Measurements from ENCODE around the gene C6. TPM values are rescaled to one million over a fixed set of nuclear protein-coding genes. Genes with fewer than 3 reads are reported as not detected.
"Not testable (repeated sequence)": the region's sequence is repeated elsewhere in the genome, so short reads cannot be mapped to it uniquely, and the experiment has no call there.

The C6 gene
- total RNA-seq, 3 donors from 2014 or later = 1.2 to 113 (median 8.5) TPM

DNA sequence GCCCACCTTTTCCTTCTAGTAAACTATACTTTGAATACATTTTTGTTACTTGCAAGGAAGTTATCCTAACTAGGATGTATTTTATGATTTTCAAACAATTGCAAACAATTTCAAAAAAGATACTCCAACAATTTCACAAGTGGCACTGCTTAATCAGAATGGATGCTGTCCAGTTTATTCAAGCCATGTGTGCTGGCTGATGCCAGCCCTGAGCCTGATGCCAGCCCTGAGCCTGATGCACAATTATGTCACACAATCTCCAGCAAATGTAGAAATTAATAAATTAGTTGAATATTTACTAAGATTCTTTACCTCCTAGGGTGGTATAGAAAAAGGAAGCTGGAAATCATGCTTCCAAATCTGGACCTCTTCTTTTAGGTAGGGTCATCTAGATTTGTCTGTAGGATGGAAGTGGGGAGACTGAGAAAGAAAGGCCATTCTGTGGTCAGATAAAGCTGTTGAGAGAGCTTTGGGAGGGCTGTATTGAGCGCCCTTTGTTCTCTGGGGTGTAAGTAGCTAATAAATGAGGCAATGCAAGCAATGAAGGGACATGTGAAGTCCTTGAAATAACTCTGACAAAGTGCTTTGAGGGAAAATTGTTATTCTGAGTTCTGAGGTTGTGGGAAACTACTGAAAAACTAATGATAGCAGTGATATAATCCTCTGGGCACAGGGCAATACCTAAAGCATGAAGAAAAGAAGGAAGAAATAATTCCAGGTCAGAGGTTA, 5.8 kb upstream of the C6 start:
- intact Hi-C loops (cut with DNase I; ENCODE audit: low total_unique reads) = no loop called here
- Histone ChIP-seq H3K27me3 (no peaks in the 10 kb centered on the region), H3K36me3 (no peaks in the 10 kb centered on the region), H3K4me3 (no peak overlapping the region), H3K4me1 (no peaks in the 10 kb centered on the region), H3K27ac (peak overlapping the region; percentile 2 to 69), H3K9me3 (no peaks in the 10 kb centered on the region)
- DNase-seq (ENCODE audit: low spot score in 2 of 2) = no peak
- TF ChIP-seq, protein P1, sequence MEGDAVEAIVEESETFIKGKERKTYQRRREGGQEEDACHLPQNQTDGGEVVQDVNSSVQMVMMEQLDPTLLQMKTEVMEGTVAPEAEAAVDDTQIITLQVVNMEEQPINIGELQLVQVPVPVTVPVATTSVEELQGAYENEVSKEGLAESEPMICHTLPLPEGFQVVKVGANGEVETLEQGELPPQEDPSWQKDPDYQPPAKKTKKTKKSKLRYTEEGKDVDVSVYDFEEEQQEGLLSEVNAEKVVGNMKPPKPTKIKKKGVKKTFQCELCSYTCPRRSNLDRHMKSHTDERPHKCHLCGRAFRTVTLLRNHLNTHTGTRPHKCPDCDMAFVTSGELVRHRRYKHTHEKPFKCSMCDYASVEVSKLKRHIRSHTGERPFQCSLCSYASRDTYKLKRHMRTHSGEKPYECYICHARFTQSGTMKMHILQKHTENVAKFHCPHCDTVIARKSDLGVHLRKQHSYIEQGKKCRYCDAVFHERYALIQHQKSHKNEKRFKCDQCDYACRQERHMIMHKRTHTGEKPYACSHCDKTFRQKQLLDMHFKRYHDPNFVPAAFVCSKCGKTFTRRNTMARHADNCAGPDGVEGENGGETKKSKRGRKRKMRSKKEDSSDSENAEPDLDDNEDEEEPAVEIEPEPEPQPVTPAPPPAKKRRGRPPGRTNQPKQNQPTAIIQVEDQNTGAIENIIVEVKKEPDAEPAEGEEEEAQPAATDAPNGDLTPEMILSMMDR (IDR thresholded peaks at IDR 0.05) = no peak
- TF ChIP-seq POLR2A (IDR thresholded peaks at IDR 0.05) (no peak), POLR2AphosphoS5 (IDR thresholded peaks at IDR 0.05) (no peak)

DNA sequence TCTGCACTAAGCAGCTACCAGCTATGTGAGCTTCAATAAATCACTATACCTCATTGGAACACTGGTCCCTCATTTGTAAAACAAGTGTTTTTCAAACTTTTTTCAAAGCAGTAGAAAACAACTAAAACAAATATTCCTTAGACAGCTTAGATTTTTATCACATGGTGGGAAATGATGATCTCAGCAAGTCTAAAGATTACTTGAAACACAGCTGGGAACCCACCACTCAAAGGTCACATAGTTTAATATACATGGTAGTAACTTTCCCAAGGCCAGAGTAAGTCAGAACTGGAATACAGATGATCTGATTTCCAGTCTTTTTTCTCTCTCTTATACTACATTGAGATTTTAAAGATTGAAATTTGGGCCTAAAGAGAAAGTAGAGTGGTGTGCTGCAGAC, 850 bp upstream of the C6 start:
- H3K27me3 ChIP-seq = no peaks in the 10 kb centered on the region
- no peaks in the 10 kb centered on the region for H3K36me3 ChIP-seq
- DNase-seq (ENCODE audit: low spot score in 2 of 2) = no peak
- TF ChIP-seq, protein P1 (IDR thresholded peaks at IDR 0.05) = no peak
- no peak for TF ChIP-seq POLR2A (IDR thresholded peaks at IDR 0.05)
- TF ChIP-seq POLR2AphosphoS5 (IDR thresholded peaks at IDR 0.05) = no peak
- H3K4me3 ChIP-seq = no peak overlapping the region
- H3K27ac ChIP-seq = no peak overlapping the region
- H3K9me3 ChIP-seq = no peaks in the 10 kb centered on the region
- H3K4me1 ChIP-seq = no peaks in the 10 kb centered on the region
- intact Hi-C loops (cut with DNase I; ENCODE audit: low total_unique reads) = no loop called here

DNA sequence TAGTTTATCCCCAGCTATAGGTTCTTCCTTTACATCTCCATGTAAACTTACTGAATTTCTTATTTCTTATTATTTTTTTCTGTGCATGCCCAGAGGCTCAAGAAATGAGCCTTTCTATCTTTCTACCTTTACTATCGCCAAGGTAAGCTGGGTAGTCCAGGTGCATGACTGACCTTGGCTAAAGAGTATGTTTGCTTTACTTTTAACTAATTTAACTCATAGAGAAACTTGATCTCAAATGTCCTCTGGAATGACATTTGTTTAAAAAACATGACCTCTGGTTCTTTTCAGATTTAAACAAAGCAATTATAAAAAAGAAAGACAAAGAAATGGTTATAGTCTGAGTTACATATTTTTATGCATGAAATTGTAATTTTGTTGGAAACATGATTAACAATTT, 397 bp downstream of the C6 start:
- Histone ChIP-seq H3K4me3 (no peak overlapping the region), H3K9me3 (no peaks in the 10 kb centered on the region), H3K27me3 (no peaks in the 10 kb centered on the region), H3K4me1 (no peaks in the 10 kb centered on the region), H3K27ac (no peak overlapping the region), H3K36me3 (no peaks in the 10 kb centered on the region)
- TF ChIP-seq, protein P1 (IDR thresholded peaks at IDR 0.05) = no peak
- TF ChIP-seq POLR2AphosphoS5 (IDR thresholded peaks at IDR 0.05) (no peak), POLR2A (IDR thresholded peaks at IDR 0.05) (no peak)
- DNase-seq (ENCODE audit: low spot score in 2 of 2) = no peak
- intact Hi-C loops (cut with DNase I; ENCODE audit: low total_unique reads) = no loop called here

DNA sequence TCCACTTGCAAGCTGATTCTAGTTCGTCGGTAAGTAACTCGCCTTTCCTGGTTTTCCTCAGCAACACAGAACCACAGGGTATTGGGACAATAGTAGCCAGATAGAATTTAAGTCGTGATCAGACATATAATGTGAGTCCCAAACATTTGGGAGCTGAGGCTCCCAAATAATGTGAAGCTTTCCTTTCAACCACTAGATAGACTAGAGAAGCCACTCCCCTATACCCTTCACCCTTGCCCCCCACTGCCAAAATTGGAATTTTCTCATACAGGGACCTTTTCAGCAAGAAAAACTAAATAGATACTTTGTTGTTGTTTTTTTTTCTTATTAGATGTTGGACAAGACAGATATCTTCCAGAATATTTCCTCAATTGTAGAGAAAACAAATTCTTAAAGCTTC, 1.9 kb downstream of the C6 start:
- Histone ChIP-seq H3K27me3 (no peaks in the 10 kb centered on the region), H3K4me3 (no peak overlapping the region), H3K9me3 (no peaks in the 10 kb centered on the region), H3K4me1 (no peaks in the 10 kb centered on the region), H3K36me3 (no peaks in the 10 kb centered on the region), H3K27ac (no peak overlapping the region)
- intact Hi-C loops (cut with DNase I; ENCODE audit: low total_unique reads) = no loop called here
- DNase-seq (ENCODE audit: low spot score in 2 of 2) = no peak
- TF ChIP-seq POLR2AphosphoS5 (IDR thresholded peaks at IDR 0.05) = no peak
- no peak for TF ChIP-seq POLR2A (IDR thresholded peaks at IDR 0.05)
- TF ChIP-seq, protein P1 (IDR thresholded peaks at IDR 0.05) = no peak

DNA sequence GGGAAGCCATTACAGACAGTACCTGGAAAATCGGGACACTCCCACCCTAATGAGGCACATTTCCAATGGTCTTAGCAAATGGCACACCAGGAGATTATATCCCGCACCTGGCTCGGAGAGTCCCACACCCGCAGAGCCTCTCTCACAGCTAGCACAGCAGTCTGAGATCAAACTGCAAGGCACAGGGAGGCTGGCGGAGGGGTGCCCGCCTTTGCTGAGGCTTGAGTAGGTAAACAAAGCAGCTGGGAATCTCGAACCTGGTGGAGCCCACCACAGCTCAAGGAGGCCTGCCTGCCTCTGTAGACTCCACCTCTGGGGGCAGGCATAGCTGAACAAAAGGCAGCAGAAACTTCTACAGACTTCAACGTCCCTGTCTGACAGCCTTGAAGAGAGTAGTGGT, 7.9 kb downstream of the C6 start:
- H3K4me3 ChIP-seq; intact Hi-C loops (cut with DNase I; ENCODE audit: low total_unique reads); H3K4me1 ChIP-seq; DNase-seq (ENCODE audit: low spot score in 2 of 2); H3K36me3 ChIP-seq; H3K27ac ChIP-seq; H3K27me3 ChIP-seq; H3K9me3 ChIP-seq: not testable (repeated sequence)
